MM.1S (cell line): ENCODE results near the gene RNF187.

Source experiments
- DNase-seq: peaks from one replicate; pipeline ENCODE4 v3.0.0-alpha.2; 2015
- H2AFZ ChIP-seq: fragments of 300-600 bp; sonication (generic); 2 replicates; pipeline ENCODE4 v1.6.0; 2016; ENCODE audit warnings: antibody characterized with exemption, low read length
- H3F3A ChIP-seq: fragments of 300-600 bp; sonication (generic); 2 replicates; pipeline ENCODE4 v1.6.1; 2016; ENCODE audit warnings: mild to moderate bottlenecking, antibody characterized with exemption, low read length, moderate library complexity, mixed read lengths; ENCODE audit not compliant: insufficient read depth
- H3K27ac ChIP-seq: fragments of 300-600 bp; sonication (generic); 2 replicates; pipeline ENCODE4 v1.5.1; 2016; ENCODE audit warnings: mild to moderate bottlenecking, low read length
- H3K27me3 ChIP-seq: fragments of 300-600 bp; sonication (generic); replicated peaks from 2 replicates; pipeline ENCODE4 v1.6.0; 2016; ENCODE audit warnings: low read length; ENCODE audit not compliant: insufficient read depth
- H3K36me3 ChIP-seq: fragments of 300-600 bp; sonication (generic); replicated peaks from 2 replicates; pipeline ENCODE4 v1.6.1; 2016; ENCODE audit warnings: mild to moderate bottlenecking, low read length, mixed read lengths; ENCODE audit not compliant: insufficient read depth
- H3K4me1 ChIP-seq: fragments of 300-600 bp; sonication (generic); 2 replicates; pipeline ENCODE4 v1.6.1; 2016; ENCODE audit warnings: low read length, mixed read lengths
- H3K4me2 ChIP-seq: fragments of 300-600 bp; sonication (generic); 2 replicates; pipeline ENCODE4 v1.6.0; 2016; ENCODE audit warnings: low read depth, low read length
- H3K4me3 ChIP-seq: fragments of 300-600 bp; sonication (generic); 2 replicates; pipeline ENCODE4 v1.5.1; 2016; ENCODE audit warnings: low read length, mixed read lengths
- H3K79me2 ChIP-seq: fragments of 300-600 bp; sonication (generic); 2 replicates; pipeline ENCODE4 v1.6.1; 2016; ENCODE audit warnings: mixed run types, low read length, mixed read lengths
- H3K9ac ChIP-seq: fragments of 300-600 bp; sonication (generic); 2 replicates; pipeline ENCODE4 v1.6.1; 2016; ENCODE audit warnings: low read length, mixed read lengths
- H3K9me2 ChIP-seq: fragments of 300-600 bp; sonication (generic); replicated peaks from 2 replicates; pipeline ENCODE4 v1.6.1; 2016; ENCODE audit warnings: mild to moderate bottlenecking, low read length, mixed read lengths; ENCODE audit not compliant: insufficient read depth
- H3K9me3 ChIP-seq: fragments of 300-600 bp; sonication (generic); replicated peaks from 2 replicates; pipeline ENCODE4 v1.6.1; 2016; ENCODE audit warnings: mild to moderate bottlenecking, low read length, mixed read lengths; ENCODE audit not compliant: insufficient read depth
- H4K20me1 ChIP-seq: fragments of 300-600 bp; sonication (generic); 2 replicates; pipeline ENCODE4 v1.6.1; 2016; ENCODE audit warnings: mild to moderate bottlenecking, low read length, moderate library complexity, mixed read lengths; ENCODE audit not compliant: insufficient read depth
- EZH2 ChIP-seq: fragments of 300-600 bp; sonication (generic); optimal IDR thresholded peaks from 2 replicates; pipeline ENCODE3; 2017; ENCODE audit warnings: low read depth, mild to moderate bottlenecking, antibody characterized with exemption, low read length, mixed read lengths
- EZH2phosphoT487 ChIP-seq: fragments of 300-600 bp; sonication (generic); IDR thresholded peaks from 2 replicates; pipeline ENCODE4 v1.6.1; 2018; ENCODE audit warnings: antibody characterized with exemption, low read length
- TF ChIP-seq, protein P1 (sequence below): fragments of 300-600 bp; sonication (generic); IDR thresholded peaks from 2 replicates; pipeline ENCODE4 v1.5.1; 2016; ENCODE audit warnings: antibody characterized with exemption, low read length, mixed read lengths

Gene RNF187

DNA sequence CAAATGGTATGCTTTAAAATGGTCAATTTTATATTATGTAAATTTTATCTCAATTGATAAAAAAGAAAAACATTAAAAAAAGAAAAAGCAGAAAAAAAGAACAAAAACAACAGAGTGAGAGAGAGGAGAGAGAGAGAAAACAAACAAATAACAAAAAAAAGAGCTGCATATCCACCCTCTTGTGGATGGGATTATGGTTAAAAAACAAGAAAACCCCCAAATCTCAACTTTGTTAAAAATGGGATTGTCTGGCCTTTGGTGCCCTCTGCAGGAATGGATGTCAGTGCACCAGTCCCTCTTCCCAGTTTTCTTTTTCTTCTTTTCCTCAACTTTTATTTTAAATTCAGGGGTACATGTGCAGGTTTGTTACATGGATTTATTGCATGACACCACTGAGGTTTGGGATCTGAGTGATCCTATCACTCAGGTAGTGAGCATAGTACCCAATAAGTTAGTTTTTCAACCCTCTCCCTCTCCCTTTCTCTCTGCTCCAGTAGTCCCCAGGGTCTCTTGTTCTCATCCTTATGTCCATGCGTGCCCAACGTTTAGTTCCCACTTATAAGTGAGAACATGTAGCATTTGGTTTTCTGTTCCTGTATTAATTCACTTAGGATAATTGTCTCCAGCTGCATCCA lies 28.1 kb downstream of the RNF187 start:
- no peaks in the 10 kb centered on the region for H3K36me3 ChIP-seq
- no peaks in the 10 kb centered on the region for H4K20me1 ChIP-seq
- no peaks in the 10 kb centered on the region for H3K9me3 ChIP-seq
- DNase-seq, result peak; percentile 52
- H3K9ac ChIP-seq, result no peak overlapping the region
- no peaks in the 10 kb centered on the region for H3K27me3 ChIP-seq
- TF ChIP-seq EZH2, result no peak
- TF ChIP-seq, protein P1, sequence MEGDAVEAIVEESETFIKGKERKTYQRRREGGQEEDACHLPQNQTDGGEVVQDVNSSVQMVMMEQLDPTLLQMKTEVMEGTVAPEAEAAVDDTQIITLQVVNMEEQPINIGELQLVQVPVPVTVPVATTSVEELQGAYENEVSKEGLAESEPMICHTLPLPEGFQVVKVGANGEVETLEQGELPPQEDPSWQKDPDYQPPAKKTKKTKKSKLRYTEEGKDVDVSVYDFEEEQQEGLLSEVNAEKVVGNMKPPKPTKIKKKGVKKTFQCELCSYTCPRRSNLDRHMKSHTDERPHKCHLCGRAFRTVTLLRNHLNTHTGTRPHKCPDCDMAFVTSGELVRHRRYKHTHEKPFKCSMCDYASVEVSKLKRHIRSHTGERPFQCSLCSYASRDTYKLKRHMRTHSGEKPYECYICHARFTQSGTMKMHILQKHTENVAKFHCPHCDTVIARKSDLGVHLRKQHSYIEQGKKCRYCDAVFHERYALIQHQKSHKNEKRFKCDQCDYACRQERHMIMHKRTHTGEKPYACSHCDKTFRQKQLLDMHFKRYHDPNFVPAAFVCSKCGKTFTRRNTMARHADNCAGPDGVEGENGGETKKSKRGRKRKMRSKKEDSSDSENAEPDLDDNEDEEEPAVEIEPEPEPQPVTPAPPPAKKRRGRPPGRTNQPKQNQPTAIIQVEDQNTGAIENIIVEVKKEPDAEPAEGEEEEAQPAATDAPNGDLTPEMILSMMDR, result peak; percentile 80
- no peak overlapping the region for H3K4me2 ChIP-seq
- no peak overlapping the region for H3K4me3 ChIP-seq
- H2AFZ ChIP-seq, result no peak overlapping the region
- H3F3A ChIP-seq, result no peaks in the 10 kb centered on the region
- 0 out of 2 replicates have a peak, but pooled peaks cover 8% of the 10 kb centered on the region for H3K4me1 ChIP-seq
- no peaks in the 10 kb centered on the region for H3K79me2 ChIP-seq
- no peaks in the 10 kb centered on the region for H3K9me2 ChIP-seq
- no peak overlapping the region for H3K27ac ChIP-seq

- Histone ChIP-seq H4K20me1 (no peaks in the 10 kb centered on the region), H3F3A (no peaks in the 10 kb centered on the region), H3K9me2 (no peaks in the 10 kb centered on the region), H3K79me2 (no peaks in the 10 kb centered on the region), H3K4me1 (0 out of 2 replicates have a peak, but pooled peaks cover 6% of the 10 kb centered on the region), H3K27me3 (no peaks in the 10 kb centered on the region), H3K9me3 (no peaks in the 10 kb centered on the region), H3K27ac (no peak overlapping the region), H3K36me3 (no peaks in the 10 kb centered on the region), H3K4me3 (no peak overlapping the region), H2AFZ (no peak overlapping the region), H3K9ac (no peak overlapping the region), H3K4me2 (no peak overlapping the region)
- DNase-seq, result no peak
- TF ChIP-seq EZH2phosphoT487 (no peak), EZH2 (no peak)
- TF ChIP-seq, protein P1, result no peak
Measured at GRCh38 chr1:228517655-228518054, 30.5 kb downstream of the RNF187 start.

DNA sequence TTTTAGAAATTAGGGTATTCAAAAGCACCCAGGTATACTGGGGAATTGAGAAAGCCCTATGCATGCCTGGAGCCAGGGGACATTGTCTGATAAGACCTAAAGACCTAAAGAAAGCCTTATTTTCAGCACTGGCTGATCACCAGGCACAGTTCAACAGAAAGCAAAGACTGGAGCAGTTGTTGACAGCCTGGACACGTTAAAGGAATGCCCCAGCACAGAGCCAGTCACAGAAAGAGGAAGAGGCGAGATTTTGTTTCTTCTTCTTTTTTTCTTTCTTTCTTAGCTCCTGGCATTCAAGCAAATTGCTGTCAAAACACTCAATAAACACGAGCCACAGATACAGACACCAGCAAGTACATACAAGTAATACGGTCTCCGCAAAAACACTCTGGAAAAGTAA lies 40.4 kb downstream of the RNF187 start:
- no peaks in the 10 kb centered on the region for H4K20me1 ChIP-seq
- no peak for TF ChIP-seq EZH2phosphoT487
- TF ChIP-seq, protein P1, result no peak
- no peak overlapping the region for H3K4me3 ChIP-seq
- no peaks in the 10 kb centered on the region for H3K27me3 ChIP-seq
- DNase-seq, result no peak
- H2AFZ ChIP-seq, result no peak overlapping the region
- H3K36me3 ChIP-seq, result no peaks in the 10 kb centered on the region
- H3K27ac ChIP-seq, result no peak overlapping the region
- peak overlapping the region; percentile 5; the same call in 1 of the 2 replicates for H3K4me2 ChIP-seq
- peaks cover 35% of the 10 kb centered on the region for H3K4me1 ChIP-seq
- H3K9me2 ChIP-seq, result no peaks in the 10 kb centered on the region
- peaks cover 30% of the 10 kb centered on the region for H3F3A ChIP-seq
- no peak overlapping the region for H3K9ac ChIP-seq
- no peaks in the 10 kb centered on the region for H3K9me3 ChIP-seq
- H3K79me2 ChIP-seq, result no peaks in the 10 kb centered on the region
